ENCODE measurements around the gene DIDO1. TPM values are rescaled to one million over a fixed set of nuclear protein-coding genes. Genes with fewer than 3 reads are reported as not detected.

DIDO1 gene
- total RNA-seq, 1 experiment from 2014 or later = 16.9 TPM

DNA sequence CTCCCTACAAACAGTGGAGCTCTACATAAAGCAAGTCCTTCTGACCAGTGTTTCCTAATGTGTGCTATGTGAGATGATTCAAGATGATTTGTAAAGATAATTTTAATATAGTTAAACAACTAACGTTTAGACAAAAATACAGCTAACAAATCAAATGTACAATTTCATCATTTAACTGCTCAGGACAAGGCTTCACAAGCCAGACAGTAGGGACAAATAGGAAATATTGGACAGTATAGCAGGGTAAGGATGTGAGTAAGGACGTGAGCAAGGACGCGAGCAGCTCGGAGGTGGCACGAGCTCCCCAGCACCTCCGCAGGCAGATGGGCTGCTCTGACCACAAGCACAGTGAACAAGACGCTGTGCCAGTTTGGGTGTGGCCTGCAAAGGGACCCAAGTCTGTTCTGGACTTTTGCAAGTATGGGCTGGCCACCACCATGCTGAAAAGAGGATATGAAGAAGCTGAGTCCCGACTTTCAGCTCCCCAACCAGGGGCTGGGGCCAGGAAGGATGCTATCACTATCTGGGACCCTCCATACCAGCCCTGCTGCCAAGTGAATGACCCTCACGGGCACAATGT lies 14.5 kb downstream of the DIDO1 start:
- DNase-seq (ENCODE audit: low spot score) = no peak

DNA sequence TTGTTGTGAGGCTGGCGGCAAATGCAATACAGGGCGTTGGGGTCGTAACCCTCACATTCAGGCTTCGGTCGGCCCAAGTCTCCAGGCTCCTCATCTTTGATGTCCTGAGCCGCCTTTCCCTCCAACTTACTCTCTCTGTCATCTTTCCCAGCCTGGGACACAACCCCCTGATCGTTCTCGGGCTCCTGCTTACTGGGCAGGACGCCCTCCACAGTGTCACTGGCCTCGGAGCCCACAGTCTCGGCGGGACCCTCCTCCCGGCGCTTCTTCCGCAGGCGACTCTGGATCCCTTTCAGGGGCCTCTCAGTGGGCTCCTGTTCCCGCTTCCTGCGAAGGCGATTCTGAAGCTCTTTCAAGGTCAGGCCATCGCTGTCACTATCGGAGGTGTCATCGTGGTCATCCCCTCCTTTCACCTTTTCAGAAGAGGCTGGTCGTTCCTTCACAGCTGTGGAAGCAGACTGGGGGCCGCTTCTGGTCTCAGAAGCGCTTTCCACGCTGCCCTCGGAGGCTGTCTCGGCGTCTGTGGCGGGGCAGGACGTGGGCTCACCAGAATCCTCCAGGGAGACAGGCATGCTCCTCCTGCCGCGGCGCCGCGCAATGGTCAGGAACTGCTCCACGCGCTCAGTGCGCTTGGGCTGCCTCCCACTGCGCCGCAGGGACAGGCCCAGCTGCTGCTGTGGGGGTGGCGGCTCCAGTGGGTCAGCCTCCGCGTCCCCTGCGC lies 15.4 kb downstream of the DIDO1 start:
- DNase-seq (ENCODE audit: low spot score) = no peak

DNA sequence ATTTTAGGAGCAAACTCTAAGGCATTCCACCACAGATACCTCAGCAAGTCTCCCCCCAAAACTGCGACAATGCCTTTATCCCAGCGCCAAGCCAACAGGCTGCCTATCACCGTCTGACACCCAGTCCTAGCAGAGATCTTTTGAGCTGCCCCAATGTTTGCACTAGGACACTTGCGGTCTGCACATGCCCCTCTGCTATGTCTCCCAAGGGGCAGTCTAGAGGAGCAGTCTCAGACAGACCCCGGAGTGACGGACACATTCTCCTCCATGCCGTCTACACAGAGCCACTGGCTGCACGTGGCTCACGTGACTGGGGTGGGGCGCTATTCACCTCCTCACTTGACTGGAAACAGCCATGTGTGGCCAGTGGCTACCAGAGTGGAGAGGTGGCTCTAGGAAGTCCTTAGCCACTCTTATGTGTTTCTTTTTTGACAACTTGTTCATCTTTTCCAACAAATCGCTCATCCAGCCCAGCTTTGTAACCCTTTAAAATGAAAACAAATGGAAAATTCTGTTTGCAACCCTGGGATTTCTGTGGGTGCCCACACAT lies 16.0 kb downstream of the DIDO1 start:
- no peak for DNase-seq (ENCODE audit: low spot score)

DNA sequence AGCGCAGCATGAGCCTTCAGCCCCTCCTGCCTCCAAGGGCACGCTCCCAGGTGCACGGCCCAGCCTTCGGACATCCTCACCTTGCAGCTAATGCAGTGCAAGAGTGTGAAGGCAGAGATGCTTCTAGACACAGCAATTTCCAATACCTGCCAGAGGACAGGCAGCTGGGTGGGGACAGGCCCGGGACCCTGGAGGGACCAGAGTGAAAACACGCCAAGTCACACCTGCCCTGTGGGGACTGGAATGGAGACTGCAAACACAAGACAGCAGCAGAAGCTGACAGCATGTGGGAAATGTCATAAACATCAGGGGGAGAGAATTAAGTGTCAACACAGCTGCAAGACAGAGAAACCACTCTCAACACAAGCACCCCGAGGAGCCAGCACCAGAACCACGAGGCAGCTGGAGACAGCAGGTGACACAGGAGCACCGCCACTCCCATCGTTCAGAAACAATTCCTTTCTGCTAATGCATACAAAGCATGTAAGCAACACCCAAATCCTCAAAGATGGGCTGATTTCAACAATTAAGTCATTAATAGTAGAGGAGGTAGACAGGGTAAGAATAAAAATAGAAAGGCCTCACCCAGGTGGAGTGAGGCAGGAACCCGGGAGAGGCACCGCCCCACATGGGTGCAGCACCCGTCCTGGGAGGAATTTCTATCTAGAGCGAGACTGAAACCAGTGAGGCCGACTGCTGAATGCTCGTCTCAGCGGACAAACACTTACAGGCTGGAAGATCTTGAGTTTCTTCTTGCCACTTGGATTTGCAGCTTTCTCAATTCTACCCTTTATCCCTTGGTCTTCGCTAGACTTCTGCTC lies 17.1 kb downstream of the DIDO1 start:
- no peak for DNase-seq (ENCODE audit: low spot score)

DNA sequence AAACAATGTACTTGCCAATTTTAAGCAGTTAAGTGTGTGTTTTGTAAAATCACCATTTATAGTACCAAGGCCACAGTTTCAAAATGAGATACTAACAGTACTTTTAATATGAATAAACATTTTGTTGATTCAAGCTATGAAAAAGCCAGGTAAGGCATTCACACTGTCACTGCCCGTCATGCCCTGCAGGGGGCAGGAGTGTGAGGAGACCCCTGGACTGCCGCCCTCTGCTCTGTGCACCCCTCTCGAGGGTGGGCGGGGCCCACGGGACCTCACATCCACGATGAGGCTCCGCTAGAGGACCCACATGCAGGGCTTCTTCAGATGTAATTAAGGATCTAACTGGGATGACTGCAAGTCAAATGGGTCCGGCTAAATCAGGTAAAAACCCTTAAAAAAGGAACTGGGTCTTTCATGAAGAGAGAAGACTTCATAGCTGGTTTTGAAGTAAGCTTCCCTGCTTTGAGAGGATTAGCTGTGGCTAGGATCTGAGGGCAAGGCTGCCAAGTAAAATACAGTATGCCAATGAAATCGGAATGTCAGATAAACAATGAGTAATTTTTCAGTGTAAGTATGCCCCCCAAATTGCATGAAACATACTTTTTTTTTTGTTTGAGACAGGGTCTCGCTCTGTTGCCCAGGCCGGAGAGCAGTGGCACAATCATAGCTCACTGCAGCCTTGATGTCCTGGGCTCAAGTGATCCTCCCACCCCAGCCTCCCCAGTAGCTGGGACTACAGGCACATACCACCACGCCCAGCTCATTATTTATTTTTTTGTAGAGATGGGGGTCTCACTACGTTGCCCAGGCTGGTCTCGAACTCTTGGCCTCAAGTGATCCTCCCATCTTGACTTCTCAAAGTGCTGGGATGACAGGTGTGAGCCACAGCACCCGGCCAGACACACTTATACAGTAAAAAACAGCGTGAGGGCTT lies 18.7 kb downstream of the DIDO1 start:
- no peak for DNase-seq (ENCODE audit: low spot score)

DNA sequence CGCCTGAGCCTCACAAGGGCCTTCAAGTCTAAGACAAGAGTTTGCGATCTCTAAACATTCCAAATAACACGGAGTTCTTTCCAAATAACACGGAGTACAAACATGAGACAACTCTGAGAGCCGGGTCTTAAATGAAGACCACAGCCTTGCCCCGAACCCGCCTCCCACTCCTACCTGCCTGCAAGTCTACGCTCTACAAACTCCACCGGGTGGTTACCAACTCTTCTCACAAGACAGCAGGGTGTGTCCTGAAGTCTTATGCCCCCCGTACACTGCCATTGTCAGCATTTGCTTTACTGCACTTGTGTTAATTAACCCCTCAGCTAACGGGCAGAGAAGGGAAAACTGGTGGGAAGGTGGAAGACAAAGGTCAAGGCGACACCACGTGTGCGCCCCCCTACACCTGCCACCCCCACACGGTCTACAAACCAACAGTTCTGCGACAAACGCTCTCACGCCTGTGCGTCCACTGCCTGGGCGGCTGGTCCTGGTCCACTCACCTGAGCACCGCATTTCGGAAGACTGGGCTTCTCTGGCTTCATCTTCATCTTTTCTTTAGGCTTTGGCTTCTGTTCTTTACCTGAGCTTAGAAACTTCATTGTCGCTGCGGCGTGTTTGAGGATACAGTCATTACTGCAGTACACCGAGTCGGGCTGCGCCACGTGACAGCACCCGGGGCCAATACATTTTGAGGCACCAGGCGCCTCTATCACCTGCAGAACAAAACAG lies 19.5 kb downstream of the DIDO1 start:
- DNase-seq (ENCODE audit: low spot score) = no peak

DNA sequence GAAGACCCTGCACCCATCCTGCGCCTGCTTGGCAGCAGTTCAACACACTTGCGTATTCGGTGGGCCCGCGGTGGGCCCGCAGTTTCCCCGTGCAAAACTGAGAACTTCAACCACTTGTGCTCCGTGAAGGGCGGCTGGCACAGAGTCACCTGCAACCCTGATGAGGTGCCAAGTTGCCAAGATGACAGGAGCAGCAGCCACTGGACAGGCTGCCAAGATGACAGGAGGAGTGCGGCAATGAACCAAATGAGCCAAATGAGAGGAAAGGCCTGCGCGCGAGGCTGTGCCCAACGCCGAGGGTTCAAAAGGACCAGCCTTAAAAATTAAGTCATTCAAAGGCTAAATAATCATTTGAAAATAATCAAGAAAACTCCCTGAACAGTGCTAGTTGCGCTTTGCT lies 20.1 kb downstream of the DIDO1 start:
- DNase-seq (ENCODE audit: low spot score) = no peak

DNA sequence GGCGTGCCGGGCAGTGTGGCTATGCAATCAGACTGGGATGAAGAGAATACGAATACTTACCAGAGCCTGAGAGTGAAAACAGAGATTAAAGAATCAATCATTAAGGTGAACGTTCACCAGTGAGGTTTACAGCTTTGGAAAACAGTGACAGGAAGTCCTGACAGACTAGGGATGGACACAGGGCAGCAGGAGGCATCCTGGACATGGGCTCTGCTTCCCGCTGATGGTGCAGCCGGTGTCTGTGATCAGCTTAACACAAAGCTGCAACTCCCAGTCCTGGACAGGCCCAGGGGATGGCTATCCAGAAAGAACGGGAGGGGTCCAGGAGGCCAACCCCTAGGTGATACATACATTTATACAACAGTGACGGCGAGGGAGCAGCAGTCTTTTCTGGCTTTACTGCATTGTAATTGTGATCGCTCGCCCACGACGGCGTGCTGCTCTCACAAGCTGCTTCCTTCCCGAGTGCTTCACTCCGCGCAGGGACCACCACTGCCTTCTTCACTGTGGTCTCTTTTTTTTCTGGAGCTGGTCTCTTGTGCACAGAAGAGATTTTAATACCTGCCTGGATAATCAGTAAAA lies 20.7 kb downstream of the DIDO1 start:
- no peak for DNase-seq (ENCODE audit: low spot score)

DNA sequence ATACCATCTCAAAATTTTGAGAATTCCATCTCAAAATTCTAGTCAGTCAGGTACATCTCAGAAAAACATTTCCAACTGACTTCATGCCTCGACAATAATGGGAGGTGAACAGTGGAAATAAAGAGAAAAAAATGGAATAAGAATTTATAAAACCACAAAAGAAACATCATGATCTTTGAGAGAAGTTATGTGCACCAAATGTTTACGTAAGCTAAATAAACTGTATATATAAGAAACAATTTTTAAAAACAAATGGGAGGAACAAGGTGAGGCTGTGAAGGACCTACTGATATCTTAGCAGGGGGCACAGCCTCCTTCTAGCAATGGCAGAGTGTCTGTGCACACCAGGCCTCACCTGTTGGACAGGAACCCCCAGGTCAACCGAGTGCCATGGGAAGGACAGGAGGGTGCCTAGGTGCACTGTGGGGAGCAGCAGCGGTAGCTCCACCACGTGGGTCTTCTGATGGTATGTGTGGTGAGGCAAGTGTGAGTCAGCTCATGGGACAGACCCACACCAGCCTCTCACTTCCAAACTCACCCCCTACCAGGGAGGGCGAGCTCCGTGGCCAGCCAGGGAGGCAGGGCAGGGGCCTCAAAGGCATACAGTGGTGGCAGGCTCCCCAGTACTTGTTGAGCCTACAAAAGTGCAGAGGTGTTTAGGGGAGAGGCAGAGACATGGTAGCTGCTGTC lies 23.2 kb downstream of the DIDO1 start:
- peak; percentile 56 for DNase-seq (ENCODE audit: low spot score)

DNA sequence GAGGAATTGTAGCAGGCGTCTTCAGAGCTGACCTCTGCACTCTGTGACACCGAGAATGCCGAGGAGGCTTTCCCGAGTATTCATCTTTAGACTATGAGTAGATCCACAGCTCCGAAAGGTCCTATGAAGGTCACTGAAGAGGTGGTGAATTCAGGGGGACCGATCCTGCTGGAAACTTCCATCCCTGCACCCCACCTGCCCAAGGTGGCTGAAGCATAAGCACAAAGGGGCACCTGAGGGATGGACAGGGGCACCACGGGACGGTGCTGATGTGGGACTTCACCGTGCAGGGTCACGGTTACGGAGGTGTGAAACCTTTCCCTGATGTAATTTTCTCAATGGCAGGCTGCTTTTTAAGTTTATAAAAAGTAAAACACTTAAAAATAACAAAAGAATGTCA lies 24.4 kb downstream of the DIDO1 start:
- DNase-seq (ENCODE audit: low spot score) = no peak

DNA sequence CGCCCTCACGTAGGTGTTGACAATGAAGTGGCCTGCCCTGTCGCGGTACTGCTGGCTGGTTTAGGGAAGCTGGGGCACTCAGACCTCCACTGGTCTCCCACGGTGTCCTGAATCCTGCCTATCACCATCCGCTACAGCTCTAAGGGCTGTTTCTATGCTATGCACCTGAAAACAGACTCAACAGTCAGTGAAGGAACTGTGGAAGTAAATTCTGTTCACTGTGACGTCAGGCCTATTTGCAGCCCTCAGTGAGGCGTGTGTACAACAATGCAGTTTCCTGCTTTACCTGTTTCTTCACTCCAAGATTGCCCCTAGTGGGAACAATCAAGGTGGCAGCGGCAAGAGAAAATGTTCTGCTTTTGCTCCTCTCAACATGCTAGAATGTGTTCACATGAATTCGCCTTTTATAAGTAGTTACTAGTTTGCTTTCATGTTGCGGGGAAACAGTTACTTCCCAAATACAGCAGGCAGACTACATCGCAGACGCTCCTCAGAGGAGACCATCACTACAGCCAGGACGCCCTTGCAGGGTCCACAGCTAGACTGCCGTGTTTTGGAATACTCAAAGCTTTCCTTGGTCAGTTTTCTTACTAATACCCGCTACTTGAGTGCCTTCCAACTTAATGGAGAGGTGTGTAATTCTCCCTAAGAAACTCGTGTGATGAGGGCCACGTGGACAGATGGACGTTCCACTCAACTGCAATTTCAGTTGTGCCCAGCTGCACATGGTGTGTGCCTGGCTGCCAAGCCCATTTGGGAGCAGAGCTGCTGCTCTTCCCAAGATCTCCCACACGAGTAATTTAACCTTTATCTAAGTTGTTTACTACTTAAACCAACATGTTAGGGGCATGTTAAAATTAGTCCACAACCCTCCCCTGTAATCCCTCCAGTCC lies 25.4 kb downstream of the DIDO1 start:
- DNase-seq (ENCODE audit: low spot score) = no peak

DNA sequence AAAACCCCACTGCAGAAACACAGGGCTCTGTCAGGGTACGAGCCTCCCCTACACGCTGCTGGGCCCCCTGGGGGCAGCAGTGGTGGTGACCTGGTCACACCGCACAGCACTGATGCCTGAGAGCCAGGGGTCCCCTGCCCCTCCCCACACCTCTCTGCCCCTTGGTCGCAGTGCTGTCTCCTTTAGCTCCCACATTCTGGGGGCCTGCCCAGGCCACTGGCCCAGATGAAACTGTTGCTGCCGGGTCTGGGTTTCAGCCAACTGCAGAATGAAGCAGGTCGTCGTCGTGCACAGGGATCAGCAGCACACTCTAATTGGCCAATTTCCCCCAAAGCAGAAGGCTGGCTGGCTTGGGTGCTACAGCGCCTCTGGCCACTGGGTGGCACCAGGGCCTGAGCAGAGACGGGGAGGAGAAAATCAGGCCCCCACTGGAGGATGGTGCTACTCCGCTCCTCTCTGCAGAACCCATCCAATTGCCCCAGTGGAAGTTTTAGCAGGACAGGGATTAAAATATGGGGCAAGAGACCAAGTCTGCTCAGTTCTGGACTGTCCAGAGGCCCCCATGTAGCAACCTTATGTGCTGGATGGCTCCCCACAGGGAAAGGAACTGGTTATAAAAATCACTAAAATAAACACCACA lies 26.1 kb downstream of the DIDO1 start:
- DNase-seq (ENCODE audit: low spot score) = peak; percentile 36

DNA sequence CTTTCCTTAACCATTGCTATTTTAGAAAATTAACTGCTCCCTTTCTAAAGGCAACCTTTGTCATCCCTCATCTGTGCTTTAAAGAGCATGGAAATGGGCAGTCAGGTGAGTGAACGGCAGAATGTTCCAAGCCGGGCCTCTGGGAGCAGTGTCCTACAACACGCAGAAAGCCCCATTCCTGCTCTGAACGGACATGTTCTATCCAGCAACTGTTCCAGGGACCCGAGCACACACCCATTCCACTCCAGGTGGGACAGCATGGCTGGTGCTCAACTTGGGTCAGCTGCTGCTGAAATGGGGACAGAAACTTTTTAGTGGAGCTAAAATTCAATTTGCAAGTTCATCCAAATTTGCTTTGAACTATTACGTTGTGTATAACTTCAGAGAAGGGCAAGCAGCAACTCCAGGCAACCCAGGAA lies 26.7 kb downstream of the DIDO1 start:
- no peak for DNase-seq (ENCODE audit: low spot score)

DNA sequence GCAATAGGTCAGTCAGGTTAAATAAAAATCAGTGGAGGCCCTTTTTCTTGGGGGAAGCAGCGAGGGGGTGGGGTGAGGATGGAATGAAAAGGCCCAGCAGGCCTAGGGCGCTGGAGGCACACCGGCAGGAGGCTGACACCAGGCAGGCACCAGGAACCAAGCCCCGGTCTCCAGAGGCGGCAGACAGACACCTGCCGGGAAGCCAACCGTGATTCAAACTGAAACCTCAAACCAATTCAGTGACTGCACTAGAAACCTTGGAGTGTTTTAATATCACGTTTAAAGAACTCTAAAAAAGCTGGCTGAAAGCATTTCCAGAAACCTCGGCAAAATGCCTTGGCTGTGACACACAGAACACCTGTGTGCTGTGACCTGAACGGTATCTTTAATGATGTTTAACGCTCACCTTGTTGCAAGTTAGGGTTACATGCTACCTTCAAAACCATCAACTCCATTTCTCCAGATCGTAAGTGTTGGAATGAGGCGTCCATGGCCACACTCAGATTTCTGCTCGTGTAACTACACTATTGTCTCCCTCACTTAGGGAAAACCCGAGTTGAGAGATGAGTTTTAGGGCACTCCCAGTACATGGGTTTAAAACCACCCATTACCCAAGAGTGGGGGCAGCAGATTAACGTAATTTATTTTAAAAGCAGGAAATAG lies 27.2 kb downstream of the DIDO1 start:
- no peak for DNase-seq (ENCODE audit: low spot score)

DNA sequence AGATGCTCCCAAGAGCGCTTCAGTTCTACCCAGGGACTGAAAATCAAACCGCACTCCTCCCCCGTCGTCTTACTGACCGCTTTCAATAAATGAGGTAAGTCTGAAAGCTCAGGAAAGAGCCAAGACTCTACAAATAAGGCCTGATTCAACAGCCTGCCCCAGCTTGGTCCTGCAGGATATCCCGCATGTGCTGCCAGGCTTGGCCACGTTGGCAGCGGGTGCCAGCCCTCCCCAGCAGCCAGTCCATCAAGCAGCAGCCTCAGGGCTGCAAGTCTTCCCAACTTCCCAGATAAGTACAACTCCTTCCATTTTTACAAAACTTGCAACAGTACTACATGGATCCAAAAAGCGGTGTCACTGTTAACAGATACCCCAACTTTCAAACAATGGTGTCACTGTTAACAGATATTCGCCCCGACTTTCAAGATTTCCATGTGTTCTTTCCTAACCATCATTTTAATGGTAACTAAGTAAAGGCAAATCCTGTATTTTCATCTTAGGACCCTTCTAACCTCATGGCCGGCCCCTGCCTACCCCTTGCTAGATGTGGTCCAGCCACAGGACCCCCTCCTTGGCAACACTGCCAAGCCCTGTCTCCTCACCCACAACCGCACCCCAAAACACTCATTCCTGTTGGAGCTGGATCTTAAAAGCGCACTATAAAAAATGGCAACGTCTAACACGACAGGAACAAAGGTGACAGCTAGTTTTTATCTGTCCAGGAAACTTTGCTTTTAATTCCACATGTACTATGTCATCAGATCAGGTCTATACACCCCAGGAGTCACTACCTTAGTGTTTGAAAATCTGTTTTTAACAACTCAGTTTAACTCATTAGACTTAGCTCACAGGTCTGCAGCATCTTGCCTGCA lies 28.0 kb downstream of the DIDO1 start:
- DNase-seq (ENCODE audit: low spot score) = no peak

DNA sequence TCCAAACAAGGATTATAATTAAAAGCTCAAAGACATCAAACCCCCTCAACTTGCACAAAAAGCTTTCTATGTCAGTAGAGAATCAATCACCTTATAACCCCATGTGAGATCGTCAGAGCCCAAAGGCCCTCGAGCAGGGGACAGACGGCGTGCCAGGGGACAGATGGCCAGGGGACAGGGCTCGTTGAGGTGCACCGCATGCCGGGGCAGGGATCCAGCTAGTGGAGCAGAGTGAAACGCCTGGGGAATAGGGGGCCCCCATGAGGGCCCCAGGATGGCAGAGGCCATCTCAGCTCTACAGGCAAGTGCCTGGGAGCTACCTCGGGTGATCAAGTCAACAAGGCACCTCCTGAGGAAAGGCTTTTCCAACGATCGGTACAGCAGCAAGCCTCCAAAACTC lies 28.6 kb downstream of the DIDO1 start:
- DNase-seq (ENCODE audit: low spot score) = no peak

DNA sequence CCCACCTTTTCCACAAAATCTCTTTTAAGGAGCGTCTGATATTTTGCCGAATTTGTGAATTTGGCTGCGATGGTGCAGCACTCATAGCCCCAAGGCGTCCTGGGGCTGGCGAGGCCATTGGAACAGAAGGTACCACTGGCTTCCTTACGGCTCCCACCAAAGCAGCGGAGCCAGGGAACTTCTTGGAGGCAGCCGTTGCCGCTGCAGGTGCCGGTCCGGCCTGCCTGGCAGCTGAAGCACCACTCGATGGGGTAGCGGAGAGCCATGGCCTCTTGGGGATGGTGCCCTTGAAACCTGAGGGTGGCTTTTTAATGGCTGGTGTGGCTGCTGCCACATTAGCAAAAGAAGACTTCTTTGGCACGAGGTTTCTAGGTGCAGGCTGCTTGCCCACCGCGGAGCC lies 29.8 kb downstream of the DIDO1 start:
- no peak for DNase-seq (ENCODE audit: low spot score)

All from H4 (cell line).